Measurements from ENCODE around the gene TMED8.

DNA sequence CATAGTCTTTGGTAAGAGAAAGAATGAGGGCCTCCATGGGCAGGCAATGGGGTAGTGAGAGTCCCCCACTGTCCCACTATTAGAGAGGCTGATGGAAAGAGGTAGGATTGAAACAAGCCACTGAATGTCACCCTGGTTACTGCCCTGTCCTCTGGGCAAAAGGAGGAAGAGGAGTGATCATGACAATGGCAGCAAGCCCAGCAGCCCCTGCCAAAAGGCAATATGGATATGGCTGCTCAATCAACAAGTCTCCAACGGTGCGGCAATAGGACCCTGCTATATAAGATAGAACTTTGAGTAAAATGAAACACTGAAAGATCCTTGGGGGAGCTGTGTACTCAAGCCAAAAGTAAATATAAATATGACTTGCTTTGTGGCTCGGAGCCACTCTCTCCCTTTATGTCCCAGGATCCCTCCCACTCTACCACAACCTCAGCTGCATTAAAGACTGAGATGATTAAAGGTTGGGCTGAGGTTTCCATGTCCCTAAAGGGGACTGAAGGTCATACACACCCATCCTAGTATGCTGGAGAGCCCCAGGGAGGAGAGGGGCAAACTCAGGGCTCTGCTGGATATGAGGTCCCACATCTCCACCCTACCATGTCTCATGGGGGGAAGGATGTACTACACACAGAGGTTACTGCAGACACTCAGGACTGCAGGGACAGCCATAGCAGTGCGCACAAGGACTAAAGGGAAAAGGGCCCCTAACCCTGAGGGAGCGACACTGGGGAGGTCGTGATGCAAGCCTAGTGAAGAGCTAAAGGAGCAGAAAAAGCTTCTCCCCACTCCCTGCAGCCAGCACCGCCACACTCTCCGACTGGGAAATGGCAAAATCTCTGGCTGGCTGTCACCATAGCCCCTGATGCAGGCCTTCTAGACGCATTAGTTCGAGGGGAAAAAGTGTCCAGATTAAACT is 62.1 kb downstream of the TMED8 start:
- TF ChIP-seq ZNF251 (CRISPR knock-in tag; IDR thresholded peaks at IDR 0.05) (no peak), HIC2 (CRISPR knock-in tag; IDR thresholded peaks at IDR 0.05; ENCODE audit: low read depth) (no peak), TEAD2 (CRISPR knock-in tag; IDR thresholded peaks at IDR 0.05) (no peak), ZNF317 (CRISPR knock-in tag; IDR thresholded peaks at IDR 0.05) (no peak), SRF (IDR thresholded peaks at IDR 0.05; ENCODE audit: low read depth, low read length) (no peak), POGK (CRISPR knock-in tag; conservative IDR thresholded peaks at IDR 0.05) (no peak), MIER3 (CRISPR knock-in tag; IDR thresholded peaks at IDR 0.05; ENCODE audit: borderline replicate concordance) (no peak), ZNF816 (CRISPR knock-in tag; IDR thresholded peaks at IDR 0.05; ENCODE audit: borderline replicate concordance) (no peak), PRPF4 (IDR thresholded peaks at IDR 0.05; ENCODE audit: low read depth, low read length, poor library complexity, severe bottlenecking) (no peak), SIN3A (IDR thresholded peaks at IDR 0.05; ENCODE audit: borderline replicate concordance, low read depth, low read length) (no peak), CTCF (CRISPR knock-in tag; IDR thresholded peaks at IDR 0.05) (no peak), ZNF550 (CRISPR knock-in tag; IDR thresholded peaks at IDR 0.05; ENCODE audit: borderline replicate concordance) (no peak), NCOA5 (CRISPR knock-in tag; IDR thresholded peaks at IDR 0.05) (no peak)
- TF ChIP-seq, protein P1, sequence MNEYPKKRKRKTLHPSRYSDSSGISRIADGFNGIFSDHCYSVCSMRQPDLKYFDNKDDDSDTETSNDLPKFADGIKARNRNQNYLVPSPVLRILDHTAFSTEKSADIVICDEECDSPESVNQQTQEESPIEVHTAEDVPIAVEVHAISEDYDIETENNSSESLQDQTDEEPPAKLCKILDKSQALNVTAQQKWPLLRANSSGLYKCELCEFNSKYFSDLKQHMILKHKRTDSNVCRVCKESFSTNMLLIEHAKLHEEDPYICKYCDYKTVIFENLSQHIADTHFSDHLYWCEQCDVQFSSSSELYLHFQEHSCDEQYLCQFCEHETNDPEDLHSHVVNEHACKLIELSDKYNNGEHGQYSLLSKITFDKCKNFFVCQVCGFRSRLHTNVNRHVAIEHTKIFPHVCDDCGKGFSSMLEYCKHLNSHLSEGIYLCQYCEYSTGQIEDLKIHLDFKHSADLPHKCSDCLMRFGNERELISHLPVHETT (CRISPR knock-in tag; conservative IDR thresholded peaks at IDR 0.05), result no peak
